Measurements from ENCODE around the gene IQCH.

The IQCH gene

DNA sequence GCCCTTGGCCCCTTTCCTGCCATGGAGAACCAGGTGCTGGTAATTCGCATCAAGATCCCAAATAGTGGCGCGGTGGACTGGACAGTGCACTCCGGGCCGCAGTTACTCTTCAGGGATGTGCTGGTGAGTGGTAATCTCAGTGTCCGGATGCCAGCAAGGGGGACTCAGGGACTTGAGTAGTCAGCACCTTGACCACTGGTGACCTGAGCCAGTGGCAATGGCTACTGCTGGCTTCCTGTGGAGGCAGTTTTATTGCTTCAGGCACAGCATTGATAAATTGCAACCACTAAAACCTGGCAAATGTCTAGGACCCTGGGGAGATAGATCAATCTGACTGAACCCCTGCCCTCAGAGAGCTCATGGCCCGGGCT is 288.7 kb downstream of the IQCH start:
- DNase-seq, result peak; percentile 41

DNA sequence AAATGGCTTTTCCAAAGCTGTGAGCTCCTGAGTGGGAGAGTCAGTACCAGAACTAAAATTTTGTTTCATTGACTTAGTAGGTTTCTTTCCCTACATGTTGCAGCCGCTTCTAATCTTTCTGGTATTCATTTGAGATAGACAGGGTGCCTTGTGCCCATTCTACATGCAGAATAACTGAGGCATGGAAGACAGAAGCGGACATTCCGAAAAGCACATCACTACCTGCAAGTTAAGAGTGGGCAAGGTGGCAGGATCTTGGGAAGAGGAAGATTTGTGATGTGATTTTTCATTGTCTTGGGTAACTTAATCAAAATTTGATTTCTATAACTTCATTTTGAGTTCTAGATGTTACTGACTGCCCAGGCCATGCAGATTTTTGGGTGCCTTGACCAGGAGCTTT is 289.9 kb downstream of the IQCH start:
- no peak for DNase-seq

DNA sequence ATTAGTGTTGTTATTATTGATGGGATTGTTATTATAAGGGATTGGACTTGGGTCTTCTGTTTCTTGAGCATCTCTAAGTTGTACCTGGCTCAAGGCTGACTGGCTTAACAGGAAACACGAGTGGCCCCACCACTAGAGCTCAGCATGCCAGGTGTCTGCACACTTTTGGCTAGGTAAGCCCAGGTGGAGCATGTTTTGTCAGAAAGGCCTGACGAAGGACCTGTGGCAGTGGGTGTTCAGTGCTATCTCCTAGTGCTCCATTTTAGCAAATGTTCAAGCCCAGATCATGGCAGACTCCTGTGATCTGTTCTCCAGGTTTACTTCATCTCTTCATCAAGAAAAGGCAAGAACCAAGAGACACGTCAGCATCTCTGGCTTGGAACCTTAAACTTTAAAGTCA is 291.3 kb downstream of the IQCH start:
- DNase-seq, result no peak

DNA sequence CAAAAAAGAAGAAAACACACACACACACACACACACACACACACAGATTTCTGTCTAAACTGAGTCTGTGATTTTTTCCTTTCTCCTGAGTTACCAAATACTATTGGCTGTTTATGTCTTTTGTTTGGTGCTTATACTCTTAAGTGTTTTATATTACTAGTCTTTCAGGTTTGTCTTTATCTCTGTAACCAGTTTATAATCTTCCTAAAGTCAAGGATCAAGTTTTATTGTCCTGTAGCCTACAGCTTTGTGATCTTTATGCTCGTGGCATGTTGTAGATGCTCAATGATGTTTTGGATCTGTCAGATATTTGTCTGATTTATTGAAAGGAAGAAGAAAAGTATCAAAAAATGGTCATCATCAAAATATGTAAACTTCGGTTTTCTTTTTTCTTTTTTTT is 292.5 kb downstream of the IQCH start:
- no peak for DNase-seq

DNA sequence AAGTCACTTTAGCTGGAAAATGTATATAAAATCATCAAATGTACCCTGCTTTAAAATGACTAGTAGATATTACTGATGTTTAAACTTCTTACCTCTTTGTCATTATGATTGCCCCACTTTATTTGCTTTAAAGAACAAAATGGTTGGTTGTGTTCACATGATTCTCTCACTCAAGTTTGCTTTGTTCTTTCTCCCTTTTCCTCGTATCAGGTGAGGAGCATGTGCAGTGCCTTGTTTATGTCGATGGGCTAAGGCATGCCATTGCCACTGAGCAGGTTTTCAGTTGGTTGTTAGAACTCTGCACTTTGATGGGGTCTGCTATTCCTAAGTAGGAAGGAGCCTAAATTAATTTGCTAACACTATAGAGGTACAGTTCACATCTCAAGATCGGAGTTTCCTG is 293.2 kb downstream of the IQCH start:
- peak; percentile 4 for DNase-seq

DNA sequence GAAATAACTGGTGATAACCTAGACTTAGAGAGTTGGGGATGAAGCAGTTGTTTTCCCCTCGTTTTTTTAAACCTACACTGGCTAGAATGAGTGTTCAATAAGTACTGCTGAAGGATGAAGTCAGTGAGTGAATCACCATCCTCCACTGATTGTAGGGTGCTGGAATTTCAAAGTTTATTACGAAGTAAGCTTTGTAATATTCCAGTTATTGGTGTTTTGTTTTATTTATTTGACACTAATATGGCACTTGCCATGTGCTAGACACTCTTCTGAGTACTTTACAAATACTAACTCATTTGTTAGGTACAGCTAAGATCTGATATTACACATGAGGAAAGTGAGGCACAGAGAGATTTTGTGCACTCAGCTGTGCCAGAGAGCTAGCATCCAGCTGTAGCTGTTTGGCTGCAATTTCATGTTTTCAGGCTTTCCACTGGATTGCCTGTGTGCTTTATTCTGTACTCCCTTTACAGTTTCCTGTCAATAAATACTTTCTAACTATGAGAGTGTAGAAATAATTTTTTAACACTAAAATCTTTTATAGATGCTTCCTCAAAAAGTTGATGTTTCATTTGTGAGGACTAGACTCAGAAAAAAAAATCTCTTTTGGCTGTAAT is 293.8 kb downstream of the IQCH start:
- peak; percentile 12 for DNase-seq

DNA sequence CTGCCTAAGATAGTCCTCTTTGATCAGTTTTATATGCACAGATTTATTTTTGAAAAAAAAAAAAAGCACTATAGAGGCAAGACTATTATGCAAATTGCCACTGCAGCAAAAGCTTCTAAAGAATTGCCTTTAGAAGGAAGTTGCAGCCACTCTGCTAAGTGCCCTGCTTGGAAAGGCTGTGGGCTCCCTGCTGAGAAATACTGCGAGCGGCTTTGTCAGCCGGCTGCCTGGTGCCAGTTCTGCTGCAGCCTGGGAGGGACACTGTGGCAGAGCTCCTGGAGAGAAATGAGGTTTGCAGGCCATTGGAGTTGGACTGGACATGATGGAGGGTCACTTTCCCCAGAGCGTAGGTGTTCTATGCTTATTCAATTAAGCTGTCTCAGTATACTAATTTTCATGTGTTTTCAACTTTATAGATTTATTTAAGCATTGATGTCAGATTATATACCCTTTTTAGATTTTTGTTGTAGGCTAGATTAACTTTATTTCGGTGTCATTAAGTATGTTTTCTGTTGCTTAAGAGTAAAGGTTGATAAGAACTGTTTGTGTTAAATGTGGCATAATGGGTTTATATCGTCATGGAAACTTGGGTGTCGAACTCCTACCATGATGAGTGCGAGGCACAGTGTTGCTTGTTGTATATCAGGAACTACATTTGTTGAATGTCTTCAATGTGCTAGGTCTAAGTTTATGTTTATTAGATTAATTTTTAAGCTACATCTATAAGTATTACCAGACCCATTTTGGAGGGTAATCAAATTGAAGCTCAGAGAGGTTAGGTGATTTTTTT is 294.5 kb downstream of the IQCH start:
- peak; percentile 88 for DNase-seq

DNA sequence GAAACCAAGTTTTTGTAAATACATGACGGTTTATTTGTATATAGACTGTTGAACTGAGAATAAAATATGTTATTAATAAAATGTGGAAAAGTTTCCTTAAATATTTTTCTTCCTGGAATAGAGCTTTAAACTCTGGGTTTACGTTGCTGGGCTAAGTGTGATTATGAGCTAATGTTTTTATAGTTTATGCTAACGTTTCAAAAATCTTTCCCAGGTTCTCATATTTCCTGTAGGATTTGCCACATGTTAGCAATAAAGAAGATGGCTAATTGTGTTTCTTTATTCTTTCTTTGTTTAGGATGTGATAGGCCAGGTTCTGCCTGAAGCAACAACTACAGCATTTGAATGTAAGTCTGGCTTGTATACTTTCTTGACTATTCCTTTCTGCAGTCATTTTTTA is 295.1 kb downstream of the IQCH start:
- peak; percentile 8 for DNase-seq

DNA sequence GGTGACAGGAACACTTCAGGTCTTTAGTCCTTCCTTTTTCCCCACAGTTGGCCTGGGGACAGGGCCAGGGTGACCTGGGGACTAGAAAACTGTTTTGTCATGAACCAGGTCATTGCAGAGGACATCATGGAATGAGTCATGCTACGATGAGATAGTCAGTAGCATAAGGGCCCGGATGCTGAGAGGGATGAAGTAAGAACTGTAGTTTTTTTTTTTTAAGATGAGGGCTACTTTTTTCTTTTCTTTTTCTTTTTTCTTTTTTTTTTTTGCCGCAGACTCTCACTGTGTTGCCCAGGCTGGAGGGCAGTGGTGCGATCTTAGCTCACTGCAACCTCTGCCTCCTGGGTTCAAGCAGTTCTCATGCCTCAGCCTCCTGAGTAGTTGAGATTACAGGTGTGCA is 295.9 kb downstream of the IQCH start:
- no peak for DNase-seq

DNA sequence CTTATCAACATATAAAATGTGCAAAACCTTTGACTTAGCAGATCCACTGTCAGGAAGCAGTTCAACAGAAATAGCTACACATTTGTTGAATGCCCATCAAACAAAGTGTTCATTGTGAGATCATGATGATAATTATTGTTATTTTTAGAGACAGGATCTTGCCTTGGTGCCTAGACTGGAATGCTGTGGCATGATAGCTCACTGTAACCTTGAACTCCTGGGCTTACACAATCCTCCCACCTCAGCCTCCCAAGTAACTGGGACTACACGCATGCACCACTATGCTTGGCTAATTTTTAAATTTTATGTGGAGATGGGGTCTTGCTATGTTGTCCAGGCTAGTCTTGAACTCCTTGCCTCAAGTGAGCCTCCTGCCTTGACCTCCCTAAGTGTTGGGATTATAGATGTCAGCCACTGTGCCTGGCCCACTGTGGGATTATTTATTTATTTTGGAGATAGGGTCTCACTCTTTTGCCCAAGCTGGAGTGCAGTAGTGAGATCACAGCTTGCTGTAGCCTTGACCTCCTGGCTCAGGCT is 296.7 kb downstream of the IQCH start:
- no peak for DNase-seq
